Activated CD8-positive, alpha-beta memory T cell treated with anti-CD3 and anti-CD28 coated beads for 1 hour (primary cell): ENCODE results near the gene RPL32.
"Not testable (repeated sequence)": the region's sequence is repeated elsewhere in the genome, so short reads cannot be mapped to it uniquely, and the experiment has no call there.

Experiments used
- DNase-seq, 2 donors: peaks; one replicate each; pipeline ENCODE4 v3.0.0-alpha.2; 2020; ENCODE audit warnings: low read depth in 1 of 2; ENCODE audit errors: extremely low read depth in 1 of 2

The RPL32 gene

DNA sequence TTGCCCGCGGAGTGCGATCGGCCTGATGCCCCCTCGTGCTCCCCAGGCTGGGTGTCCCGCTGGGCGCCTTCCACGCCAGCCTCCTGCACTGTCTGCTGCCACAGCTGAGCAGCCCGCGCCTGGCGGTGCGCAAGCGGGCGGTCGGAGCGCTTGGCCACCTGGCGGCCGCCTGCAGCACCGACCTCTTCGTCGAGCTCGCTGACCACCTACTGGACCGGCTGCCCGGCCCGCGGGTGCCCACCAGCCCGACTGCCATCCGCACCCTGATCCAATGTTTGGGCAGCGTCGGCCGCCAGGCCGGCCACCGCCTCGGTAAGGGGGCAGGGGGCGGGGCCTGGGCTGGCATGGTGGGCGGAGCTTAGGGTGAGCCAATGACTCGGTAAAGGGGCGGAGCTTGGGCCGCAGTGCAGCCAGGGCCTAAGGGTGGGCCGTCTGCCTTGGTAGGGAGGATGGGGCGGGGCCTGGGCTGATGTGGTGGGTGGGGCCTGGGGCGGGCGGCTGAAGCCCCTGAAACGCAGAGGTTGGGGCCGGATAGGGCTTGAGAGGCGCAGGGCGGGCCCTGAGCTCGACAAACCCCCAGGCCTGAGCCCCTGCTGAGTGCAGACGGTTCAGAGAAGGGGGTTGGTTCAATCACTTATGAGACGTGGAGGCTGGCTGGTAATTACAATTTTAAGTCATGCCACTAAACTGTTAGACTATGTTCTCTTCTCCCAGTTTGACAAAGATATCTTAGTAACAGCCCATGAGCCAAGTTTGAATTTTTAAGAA lies 31.2 kb downstream of the RPL32 start:
- peak; percentile 90 to 92 for DNase-seq

GRCh38 chr3:12809435-12809834 lies 31.9 kb downstream of the RPL32 start:
- DNase-seq: no peak

- no peak for DNase-seq
Observed at GRCh38 chr3:12809001-12809400, 32.4 kb downstream of the RPL32 start.

- DNase-seq: no peak
Observed at GRCh38 chr3:12808587-12808986, 32.8 kb downstream of the RPL32 start.

DNA sequence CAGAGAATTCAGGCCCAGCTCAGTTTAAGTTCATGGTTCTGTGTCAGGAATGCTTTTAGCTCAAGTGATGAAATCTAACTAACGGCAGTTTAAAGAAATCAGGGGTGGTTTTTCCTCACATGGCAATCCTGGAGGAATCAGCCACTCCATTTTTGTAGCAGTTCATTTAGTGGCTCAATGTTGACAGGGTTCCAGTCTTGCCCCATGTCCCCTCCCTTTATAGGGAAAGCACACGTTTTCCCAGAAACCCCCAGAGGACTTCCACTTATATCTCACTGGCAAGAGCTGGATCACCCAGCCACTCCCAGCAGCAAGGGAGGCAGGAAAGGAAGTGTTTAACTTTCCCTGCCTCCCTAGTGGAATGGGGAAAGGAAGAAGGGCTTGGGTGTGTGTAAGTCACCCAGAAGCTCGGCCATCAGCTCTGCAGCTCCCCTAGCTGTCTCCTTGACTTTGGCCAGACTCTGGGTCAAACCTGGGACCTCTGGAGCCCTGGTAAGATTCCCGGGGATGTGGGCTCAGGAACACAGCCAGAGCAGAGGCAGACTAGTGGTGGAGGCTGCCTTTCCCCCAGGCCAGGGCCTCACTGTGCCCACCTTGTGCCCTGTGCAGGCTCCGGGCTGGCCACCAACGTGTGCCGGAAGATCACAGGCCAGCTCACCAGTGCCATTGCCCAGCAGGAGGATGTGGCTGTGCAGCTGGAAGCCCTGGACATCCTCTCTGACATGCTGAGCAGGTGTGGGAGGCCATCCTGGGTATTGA lies 33.6 kb downstream of the RPL32 start:
- DNase-seq: no peak

DNA sequence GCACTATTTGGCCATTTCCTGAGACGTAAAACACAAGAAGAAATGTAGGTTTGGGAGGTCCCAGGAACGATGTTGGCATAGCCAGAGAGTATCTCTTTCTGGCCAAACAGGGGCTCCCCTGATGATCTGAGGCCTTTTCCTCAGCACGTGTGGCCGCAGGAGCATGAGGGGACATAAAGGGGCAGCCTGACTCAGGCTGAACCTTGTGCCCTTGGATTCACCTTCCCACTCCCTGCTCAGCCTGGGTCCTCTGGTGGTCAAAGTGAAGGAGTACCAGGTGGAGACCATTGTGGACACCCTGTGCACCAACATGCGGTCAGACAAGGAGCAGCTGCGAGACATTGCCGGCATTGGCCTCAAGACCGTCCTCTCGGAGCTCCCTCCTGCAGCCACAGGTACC lies 34.3 kb downstream of the RPL32 start:
- no peak for DNase-seq

DNA sequence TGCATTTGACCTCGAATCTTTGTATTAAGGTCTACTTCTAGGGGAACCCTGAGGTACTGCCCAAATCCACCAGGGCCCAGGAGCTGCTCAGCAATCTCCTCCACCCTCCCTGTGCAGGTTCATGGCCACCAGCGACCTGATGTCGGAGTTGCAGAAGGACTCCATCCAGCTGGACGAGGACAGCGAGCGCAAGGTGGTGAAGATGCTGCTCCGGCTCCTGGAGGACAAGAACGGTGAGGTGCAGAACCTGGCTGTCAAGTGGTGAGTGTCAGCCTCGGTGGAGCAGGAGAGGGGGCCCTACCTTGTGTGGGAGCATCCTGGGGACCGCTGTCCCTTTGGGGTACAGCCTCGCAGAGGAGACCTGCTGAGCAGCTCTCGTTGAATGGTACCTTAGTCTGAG lies 38.0 kb downstream of the RPL32 start:
- DNase-seq: no peak

DNA sequence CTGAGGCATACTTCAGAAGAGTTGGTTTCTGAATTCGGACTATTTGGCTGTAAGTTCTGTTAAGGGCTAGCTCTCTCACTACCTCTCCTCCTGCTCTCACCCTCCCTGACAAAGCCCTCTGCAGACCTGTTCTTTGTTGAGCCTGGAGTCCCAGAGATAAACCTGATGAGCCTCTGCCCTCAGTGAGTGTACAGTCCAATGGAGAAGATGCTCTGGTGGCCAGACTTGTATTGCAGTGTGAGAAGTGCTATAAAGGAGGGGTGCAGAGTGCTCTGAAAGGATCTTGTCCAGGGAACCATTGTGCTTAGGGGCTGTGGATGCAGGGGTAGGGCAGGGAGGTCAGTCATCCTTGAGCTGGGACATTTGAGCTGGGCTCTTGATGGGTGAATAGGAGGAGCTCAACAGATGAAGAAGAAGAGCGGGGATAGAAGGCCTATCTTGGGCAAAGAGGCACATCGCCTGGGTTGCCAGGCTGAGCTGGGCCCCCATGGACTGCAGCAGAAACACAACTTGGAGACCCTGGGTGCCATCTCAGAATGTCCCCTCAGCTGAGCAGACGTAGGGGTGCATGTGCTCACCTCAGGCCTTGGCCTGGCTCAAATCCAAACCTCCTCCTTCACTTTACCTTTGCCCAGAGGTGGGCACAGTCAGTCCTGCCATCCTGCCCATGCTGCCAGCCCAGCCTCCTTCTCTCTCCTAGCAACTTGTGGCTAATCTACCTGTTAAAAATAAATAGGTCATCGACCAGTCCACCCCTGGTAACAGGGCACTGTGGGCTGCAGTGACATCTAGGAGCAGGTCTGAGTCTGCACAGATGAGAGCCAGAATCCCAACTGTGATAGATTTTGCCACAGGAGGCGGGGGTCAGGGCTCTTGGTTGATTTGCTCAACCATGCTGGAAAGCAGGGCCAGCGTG lies 41.6 kb downstream of the RPL32 start:
- no peak for DNase-seq

DNA sequence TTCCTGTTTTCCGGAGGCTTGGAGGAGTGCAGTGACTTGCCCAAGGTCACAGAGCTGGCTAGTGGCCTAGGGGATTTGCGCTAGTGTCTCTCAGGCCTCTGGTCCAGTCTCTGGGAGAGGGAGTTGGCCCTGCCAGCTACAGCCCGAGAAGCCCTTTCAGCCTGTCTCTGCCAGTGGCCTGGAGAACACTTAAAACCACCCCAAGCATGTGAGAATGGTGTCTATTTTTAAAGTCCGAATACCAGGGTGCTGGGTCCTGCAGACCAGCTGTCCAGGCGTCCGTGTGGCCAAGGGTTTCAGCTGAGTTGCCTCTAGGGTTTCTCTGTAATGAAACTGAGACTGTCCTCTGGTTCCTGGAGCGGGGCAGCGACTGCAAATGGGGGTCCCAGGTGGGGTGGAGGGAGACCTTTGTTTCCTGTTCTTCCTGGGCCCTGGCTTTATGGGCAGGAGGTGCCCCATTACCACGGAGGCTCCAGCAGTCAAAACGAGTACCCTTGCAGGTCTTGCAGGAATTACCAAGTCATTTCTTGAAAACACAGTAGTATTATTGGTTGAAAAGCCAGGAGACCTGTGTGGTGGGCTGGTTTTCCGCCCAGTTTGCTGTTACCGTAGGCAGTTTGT lies 42.7 kb downstream of the RPL32 start:
- no peak for DNase-seq

DNA sequence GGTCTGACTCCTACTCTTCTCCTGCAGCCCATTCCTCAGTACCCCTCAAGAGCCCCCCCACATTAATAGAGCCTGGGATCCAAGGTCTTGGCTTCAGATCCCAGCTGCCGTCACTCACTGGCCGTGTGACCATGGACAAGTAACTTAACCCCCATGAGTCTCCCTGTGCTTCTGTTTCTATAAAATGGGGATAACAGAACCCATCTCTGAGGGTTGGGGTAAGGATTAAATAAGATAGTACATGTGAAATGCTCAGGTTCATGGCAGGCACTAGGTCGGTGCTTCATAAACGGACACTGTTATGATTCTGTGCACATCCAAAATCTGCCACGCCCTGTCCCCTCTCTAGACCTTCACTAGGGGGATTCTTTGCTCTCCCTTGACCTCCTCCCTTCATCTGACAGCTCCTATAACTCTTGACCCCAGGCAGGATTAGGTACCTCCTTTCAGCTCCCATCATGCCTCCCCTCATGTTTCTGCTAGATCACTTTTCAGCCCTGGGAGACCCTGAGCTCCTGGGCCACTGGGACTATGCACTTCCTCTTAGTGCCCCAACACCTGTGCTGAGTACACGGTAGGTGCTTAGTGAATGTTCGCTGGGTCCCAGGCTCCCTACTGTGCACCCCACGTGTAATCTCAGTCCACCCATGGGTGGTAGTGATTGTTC lies 43.3 kb downstream of the RPL32 start:
- DNase-seq: no peak

DNA sequence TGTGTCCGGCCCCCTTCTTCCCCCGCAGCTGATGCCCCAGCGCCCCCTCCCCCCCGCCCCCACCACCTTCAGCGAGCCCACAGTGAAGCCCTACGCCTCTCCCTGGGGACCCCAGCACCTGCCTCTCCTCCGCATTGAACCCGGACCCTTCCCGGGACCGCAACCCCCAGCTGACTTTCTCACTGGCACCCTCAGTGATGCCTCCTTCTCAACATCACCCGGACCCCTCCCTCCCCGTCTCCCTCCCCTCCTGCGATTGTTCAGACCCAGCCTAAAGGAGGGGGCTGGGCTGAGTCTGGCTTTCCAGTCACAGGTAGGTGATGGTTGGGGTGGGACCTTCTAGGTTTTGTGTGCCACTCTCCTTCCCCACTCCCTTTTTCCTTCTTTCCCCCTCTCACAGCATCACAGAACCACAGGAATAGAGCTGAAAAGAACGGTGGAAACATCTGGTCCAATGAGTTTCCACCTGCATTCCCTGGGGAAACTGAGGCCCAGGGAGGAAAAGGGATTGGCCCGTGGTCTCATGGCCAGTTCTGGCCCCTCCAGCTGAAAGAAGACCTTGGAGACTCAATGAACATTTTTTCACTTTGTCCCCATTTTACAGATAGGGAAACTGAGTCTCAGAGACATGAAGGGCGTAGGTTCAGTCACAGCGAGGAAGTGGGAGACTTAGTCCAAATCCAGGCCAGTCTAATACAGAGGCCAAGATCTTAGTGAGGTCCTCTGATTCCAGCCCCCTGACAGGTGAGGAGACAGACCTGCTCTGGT lies 44.1 kb downstream of the RPL32 start:
- DNase-seq: no peak

DNA sequence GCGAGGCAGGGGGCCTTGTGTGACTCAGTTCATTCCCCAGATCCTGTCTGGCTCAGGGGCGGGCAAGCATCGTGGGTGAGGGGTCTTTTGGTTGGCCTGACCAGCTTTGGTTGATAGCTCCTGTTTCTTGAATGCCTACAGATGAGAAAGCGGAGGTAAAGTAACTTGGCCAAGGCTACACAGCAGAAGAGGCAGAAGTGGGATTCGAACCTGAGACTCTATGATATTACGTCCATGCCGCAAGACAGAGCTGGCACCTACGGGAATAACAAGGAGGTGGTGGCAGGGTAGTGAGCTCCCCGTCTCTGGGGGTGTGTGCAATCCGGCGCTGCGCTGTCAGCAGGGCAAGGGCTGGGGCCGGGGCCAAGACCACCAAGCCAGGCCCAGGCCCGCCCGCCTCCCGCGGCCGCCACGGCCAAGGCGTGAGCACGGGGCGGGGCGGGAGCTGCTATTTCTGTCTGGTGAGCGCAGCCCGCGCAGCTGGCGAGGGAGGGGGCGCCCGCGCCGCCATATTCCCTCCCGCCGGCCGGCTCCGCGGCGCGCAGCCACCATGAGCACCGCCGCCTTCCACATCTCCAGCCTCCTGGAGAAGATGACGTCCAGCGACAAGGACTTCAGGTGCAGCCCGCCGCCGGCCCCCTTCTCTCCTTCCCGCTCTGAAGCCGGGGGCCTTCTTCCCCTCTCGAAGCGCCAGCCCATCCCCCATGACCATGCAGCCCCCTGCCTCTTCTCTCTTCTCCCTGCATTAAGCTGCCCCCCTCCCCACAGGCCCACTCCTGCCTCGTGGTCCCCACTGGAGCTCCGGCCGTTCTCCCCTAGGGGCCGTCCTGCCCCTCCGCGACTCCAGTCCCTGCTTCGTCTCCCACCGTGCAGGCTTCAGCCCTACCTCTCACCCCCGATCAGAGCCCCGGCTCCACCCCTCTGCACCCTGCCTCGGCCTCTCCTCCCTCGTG lies 44.9 kb downstream of the RPL32 start, which contains the start of gene CAND2:
CAND2 (plus strand) TSS at position 510 of the 953 bp plus-strand sequence; CDS start at position 551, 41 bp downstream.
- peak in 1 of 2 donors; percentile 16 for DNase-seq

DNA sequence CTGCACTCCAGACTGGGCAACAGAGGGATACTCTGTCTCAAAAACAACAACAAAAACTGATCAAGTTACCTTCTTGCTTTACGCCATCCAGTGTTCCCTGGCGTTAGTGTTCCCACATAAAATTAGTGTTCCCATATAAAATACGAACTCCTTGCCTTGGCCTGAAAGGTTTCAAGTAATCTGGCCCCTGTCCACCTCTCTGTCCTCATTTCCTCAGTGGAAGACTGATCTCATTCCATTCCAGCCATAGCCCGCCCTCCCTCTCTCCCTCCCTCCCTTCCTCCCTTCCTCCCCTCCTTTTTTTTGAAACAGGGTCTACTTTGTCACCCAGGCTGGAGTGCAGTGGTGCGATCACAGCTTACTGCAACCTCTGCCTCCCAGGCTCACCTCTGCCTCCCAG lies 47.7 kb downstream of the RPL32 start:
- no peak for DNase-seq

- no peak for DNase-seq
Observed at GRCh38 chr3:12791430-12791829, 49.9 kb downstream of the RPL32 start.

- not testable (repeated sequence) for DNase-seq
Observed at GRCh38 chr3:12787967-12788690, 53.2 kb downstream of the RPL32 start.

GRCh38 chr3:12787346-12787745 lies 54.0 kb downstream of the RPL32 start:
- DNase-seq: peak; percentile 31 to 38

- DNase-seq: no peak
Observed at GRCh38 chr3:12785096-12785495, 56.3 kb downstream of the RPL32 start.
